GM23338 (cell line): ENCODE data around the gene SYT5. TPM values are rescaled to one million over a fixed set of nuclear protein-coding genes. Genes with fewer than 3 reads are reported as not detected.

Experiments
- ATAC-seq: fragments of 200-7000 bp; cut with Tn5 transposase; 3 replicates; pipeline ENCODE4 v1.9.1; 2020
- DNase-seq: peaks from one replicate; pipeline ENCODE4 v3.0.0-alpha.2; 2015; ENCODE audit warnings: low spot score
- H2AFZ ChIP-seq: fragments of 200-600 bp; sonication (generic); 2 replicates; pipeline ENCODE4 v1.8.0; 2016; ENCODE audit warnings: antibody characterized with exemption, mild to moderate bottlenecking, moderate library complexity
- H3F3A ChIP-seq: fragments of 200-600 bp; sonication (generic); replicated peaks from 2 replicates; pipeline ENCODE4 v1.8.0; 2017; ENCODE audit warnings: antibody characterized with exemption, mixed run types, low read depth
- H3K27ac ChIP-seq: fragments of 200-600 bp; sonication (generic); 2 replicates; pipeline ENCODE4 v1.6.1; 2016; ENCODE audit warnings: low read depth
- H3K27me3 ChIP-seq: fragments of 200-600 bp; sonication (generic); 2 replicates; pipeline ENCODE4 v1.8.0; 2016; ENCODE audit warnings: mild to moderate bottlenecking, mixed run types, moderate library complexity; ENCODE audit not compliant: insufficient read depth
- H3K36me3 ChIP-seq: fragments of 200-600 bp; sonication (generic); 2 replicates; pipeline ENCODE4 v1.8.0; 2016; ENCODE audit warnings: mild to moderate bottlenecking; ENCODE audit not compliant: insufficient read depth
- H3K4me1 ChIP-seq: fragments of 200-600 bp; sonication (generic); 2 replicates; pipeline ENCODE4 v1.8.0; 2016; ENCODE audit warnings: mild to moderate bottlenecking, moderate library complexity; ENCODE audit not compliant: insufficient read depth
- H3K4me2 ChIP-seq: fragments of 200-600 bp; sonication (generic); 2 replicates; pipeline ENCODE4 v1.7.1; 2017; ENCODE audit warnings: mixed run types
- H3K4me3 ChIP-seq: fragments of 200-600 bp; sonication (generic); 2 replicates; pipeline ENCODE4 v1.6.1; 2016; ENCODE audit warnings: mixed run types
- H3K79me2 ChIP-seq: fragments of 200-600 bp; sonication (generic); replicated peaks from 2 replicates; pipeline ENCODE4 v1.8.0; 2017; ENCODE audit warnings: mild to moderate bottlenecking; ENCODE audit not compliant: insufficient read depth
- H3K9me2 ChIP-seq: fragments of 200-600 bp; sonication (generic); 2 replicates; pipeline ENCODE4 v1.8.0; 2017; ENCODE audit not compliant: insufficient read depth
- H4K20me1 ChIP-seq: fragments of 200-600 bp; sonication (generic); replicated peaks from 2 replicates; pipeline ENCODE4 v1.8.0; 2017; ENCODE audit warnings: mild to moderate bottlenecking; ENCODE audit not compliant: insufficient read depth
- H3K27ac Mint-ChIP-seq: 2 replicates; pipeline ENCODE4 v1.8.0; 2020; ENCODE audit warnings: inconsistent platforms, mild to moderate bottlenecking, moderate library complexity, mixed read lengths
- H3K27me3 Mint-ChIP-seq: 3 replicates; pipeline ENCODE4 v1.8.0; 2022; ENCODE audit warnings: low read depth, mild to moderate bottlenecking, moderate library complexity, mixed read lengths, inconsistent platforms; ENCODE audit not compliant: insufficient read depth, poor library complexity
- H3K36me3 Mint-ChIP-seq: 3 replicates; pipeline ENCODE4 v1.8.0; 2021; ENCODE audit warnings: low read depth, mild to moderate bottlenecking, inconsistent platforms, moderate library complexity, mixed read lengths
- H3K4me1 Mint-ChIP-seq: 3 replicates; pipeline ENCODE4 v1.8.0; 2020; ENCODE audit warnings: mild to moderate bottlenecking, inconsistent platforms, mixed read lengths
- H3K4me3 Mint-ChIP-seq: 3 replicates; pipeline ENCODE4 v1.8.0; 2021; ENCODE audit warnings: moderate library complexity, mild to moderate bottlenecking, inconsistent platforms, mixed read lengths
- H3K9me3 Mint-ChIP-seq: 3 replicates; pipeline ENCODE4 v1.8.0; 2020; ENCODE audit warnings: moderate library complexity, mild to moderate bottlenecking, inconsistent platforms, mixed read lengths
- CREB1 ChIP-seq: fragments of 250-450 bp; sonication (Bioruptor Pico); IDR thresholded peaks from 2 replicates; pipeline ENCODE4 v1.5.0; 2020; ENCODE audit warnings: low read depth, mild to moderate bottlenecking, moderate library complexity
- EZH2 ChIP-seq: fragments of 200-600 bp; sonication (generic); IDR thresholded peaks from one replicate; pipeline ENCODE4 v1.8.0; 2017; ENCODE audit warnings: antibody characterized with exemption, mild to moderate bottlenecking, low read depth; ENCODE audit not compliant: unreplicated experiment
- EZH2phosphoT487 ChIP-seq: fragments of 200-600 bp; sonication (generic); IDR thresholded peaks from one replicate; pipeline ENCODE4 v1.8.1; 2018; ENCODE audit warnings: antibody characterized with exemption; ENCODE audit not compliant: unreplicated experiment
- JUNB ChIP-seq: IDR thresholded peaks from one replicate; pipeline ENCODE4 v1.6.1; 2016; ENCODE audit warnings: antibody characterized with exemption; ENCODE audit not compliant: unreplicated experiment
- NANOG ChIP-seq: IDR thresholded peaks from 2 replicates; pipeline ENCODE4 v1.6.1; 2016; ENCODE audit warnings: antibody characterized with exemption, borderline replicate concordance
- POLR2AphosphoS5 ChIP-seq: IDR thresholded peaks from 2 replicates; pipeline ENCODE4 v1.6.1; 2016; ENCODE audit warnings: antibody characterized with exemption, low read depth
- STAT1 ChIP-seq: IDR thresholded peaks from one replicate; pipeline ENCODE4 v1.6.1; 2016; ENCODE audit warnings: antibody characterized with exemption; ENCODE audit not compliant: unreplicated experiment
- ZNF114 ChIP-seq: fragments of 250-450 bp; sonication (Bioruptor Pico); IDR thresholded peaks from 2 replicates; pipeline ENCODE4 v1.5.0; 2020; ENCODE audit warnings: mild to moderate bottlenecking, moderate library complexity
- ZNF331 ChIP-seq: fragments of 250-450 bp; sonication (Bioruptor Pico); IDR thresholded peaks from 2 replicates; pipeline ENCODE4 v1.5.0; 2020; ENCODE audit warnings: low read depth, mild to moderate bottlenecking, moderate library complexity
- polyA plus RNA-seq: library from polyadenylated mRNA; unstranded; fragments of >200 nt; fragmentation: Nextera tagmentation; extraction: Ambion mirVana; gene quantifications from 2 replicates; pipeline ENCODE4 v1.2.1, GENCODE V29; 2016
- total RNA-seq: library from RNA; depleted of rRNA; stranded (reverse); fragments of >200 nt; shearing (Covaris generic); gene quantifications from 2 replicates; pipeline ENCODE4 v1.2.3, GENCODE V29; 2014
- TF ChIP-seq, protein P1 (sequence below): IDR thresholded peaks from one replicate; pipeline ENCODE4 v1.6.1; 2018; ENCODE audit warnings: antibody characterized with exemption; ENCODE audit not compliant: unreplicated experiment
- TF ChIP-seq, protein P2 (sequence below), 2 experiments: fragments of 200-600 bp in 1 of 2; sonication (generic) in 1 of 2; conservative IDR thresholded peaks; 2 replicates each; pipeline versions ENCODE4 v1.5.1 to v1.6.1; 2016 to 2017; ENCODE audit warnings: antibody characterized with exemption in 2 of 2, low read depth in 2 of 2, mild to moderate bottlenecking in 2 of 2, moderate library complexity in 1 of 2
- TF ChIP-seq, protein P3 (sequence below): fragments of 250-450 bp; sonication (Bioruptor Pico); IDR thresholded peaks from 2 replicates; pipeline ENCODE4 v1.5.0; 2020; ENCODE audit warnings: mild to moderate bottlenecking, moderate library complexity
- TF ChIP-seq, protein P4 (sequence below): IDR thresholded peaks from 2 replicates; pipeline ENCODE4 v1.6.1; 2016; ENCODE audit warnings: antibody characterized with exemption

Gene SYT5
- total and polyA plus RNA-seq, 2 experiments from 2014 or later = 2.1 to 4.7 TPM

DNA sequence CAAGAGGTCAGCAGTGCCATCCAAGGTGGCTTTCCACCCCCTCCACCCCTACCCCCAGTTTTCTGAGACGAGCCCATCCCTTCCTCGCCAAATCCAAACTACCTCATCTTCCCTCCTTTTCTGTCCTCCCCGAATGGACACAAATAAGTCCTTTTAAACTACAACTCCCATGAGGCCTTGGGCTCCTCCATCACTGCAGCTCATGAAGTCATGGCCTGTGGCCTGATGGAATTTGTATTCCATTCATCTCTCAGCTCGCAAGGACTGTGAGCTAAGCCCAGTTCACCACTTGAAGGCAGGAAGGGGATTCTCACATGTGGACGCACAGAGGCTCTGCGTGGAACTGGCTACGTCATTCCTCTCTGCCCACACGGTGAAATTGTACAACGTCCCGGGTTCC lies 16.7 kb upstream of the SYT5 start:
- Mint-ChIP-seq H3K27me3 (peaks cover 12% of the 10 kb centered on the region), H3K9me3 (no peaks in the 10 kb centered on the region), H3K27ac (no peak overlapping the region), H3K36me3 (no peaks in the 10 kb centered on the region; the same call in 2 of the 3 replicates), H3K4me1 (no peaks in the 10 kb centered on the region), H3K4me3 (no peak overlapping the region)
- no peaks in the 10 kb centered on the region for H3K27me3 ChIP-seq
- DNase-seq (peak; percentile 67), ATAC-seq (peak; percentile 80)
- TF ChIP-seq, protein P1, sequence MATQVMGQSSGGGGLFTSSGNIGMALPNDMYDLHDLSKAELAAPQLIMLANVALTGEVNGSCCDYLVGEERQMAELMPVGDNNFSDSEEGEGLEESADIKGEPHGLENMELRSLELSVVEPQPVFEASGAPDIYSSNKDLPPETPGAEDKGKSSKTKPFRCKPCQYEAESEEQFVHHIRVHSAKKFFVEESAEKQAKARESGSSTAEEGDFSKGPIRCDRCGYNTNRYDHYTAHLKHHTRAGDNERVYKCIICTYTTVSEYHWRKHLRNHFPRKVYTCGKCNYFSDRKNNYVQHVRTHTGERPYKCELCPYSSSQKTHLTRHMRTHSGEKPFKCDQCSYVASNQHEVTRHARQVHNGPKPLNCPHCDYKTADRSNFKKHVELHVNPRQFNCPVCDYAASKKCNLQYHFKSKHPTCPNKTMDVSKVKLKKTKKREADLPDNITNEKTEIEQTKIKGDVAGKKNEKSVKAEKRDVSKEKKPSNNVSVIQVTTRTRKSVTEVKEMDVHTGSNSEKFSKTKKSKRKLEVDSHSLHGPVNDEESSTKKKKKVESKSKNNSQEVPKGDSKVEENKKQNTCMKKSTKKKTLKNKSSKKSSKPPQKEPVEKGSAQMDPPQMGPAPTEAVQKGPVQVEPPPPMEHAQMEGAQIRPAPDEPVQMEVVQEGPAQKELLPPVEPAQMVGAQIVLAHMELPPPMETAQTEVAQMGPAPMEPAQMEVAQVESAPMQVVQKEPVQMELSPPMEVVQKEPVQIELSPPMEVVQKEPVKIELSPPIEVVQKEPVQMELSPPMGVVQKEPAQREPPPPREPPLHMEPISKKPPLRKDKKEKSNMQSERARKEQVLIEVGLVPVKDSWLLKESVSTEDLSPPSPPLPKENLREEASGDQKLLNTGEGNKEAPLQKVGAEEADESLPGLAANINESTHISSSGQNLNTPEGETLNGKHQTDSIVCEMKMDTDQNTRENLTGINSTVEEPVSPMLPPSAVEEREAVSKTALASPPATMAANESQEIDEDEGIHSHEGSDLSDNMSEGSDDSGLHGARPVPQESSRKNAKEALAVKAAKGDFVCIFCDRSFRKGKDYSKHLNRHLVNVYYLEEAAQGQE = no peak
- TF ChIP-seq STAT1 (no peak), EZH2phosphoT487 (no peak), EZH2 (no peak), JUNB (no peak), NANOG (no peak), ZNF114 (CRISPR knock-in tag) (no peak), CREB1 (CRISPR knock-in tag) (0 out of 2 replicates have a peak, but pooled peaks have one; percentile 22), ZNF331 (CRISPR knock-in tag) (no peak), POLR2AphosphoS5 (no peak)
- TF ChIP-seq, protein P2, sequence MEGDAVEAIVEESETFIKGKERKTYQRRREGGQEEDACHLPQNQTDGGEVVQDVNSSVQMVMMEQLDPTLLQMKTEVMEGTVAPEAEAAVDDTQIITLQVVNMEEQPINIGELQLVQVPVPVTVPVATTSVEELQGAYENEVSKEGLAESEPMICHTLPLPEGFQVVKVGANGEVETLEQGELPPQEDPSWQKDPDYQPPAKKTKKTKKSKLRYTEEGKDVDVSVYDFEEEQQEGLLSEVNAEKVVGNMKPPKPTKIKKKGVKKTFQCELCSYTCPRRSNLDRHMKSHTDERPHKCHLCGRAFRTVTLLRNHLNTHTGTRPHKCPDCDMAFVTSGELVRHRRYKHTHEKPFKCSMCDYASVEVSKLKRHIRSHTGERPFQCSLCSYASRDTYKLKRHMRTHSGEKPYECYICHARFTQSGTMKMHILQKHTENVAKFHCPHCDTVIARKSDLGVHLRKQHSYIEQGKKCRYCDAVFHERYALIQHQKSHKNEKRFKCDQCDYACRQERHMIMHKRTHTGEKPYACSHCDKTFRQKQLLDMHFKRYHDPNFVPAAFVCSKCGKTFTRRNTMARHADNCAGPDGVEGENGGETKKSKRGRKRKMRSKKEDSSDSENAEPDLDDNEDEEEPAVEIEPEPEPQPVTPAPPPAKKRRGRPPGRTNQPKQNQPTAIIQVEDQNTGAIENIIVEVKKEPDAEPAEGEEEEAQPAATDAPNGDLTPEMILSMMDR (conservative IDR thresholded peaks at IDR 0.05; ENCODE audit: low read depth in 2 of 2) = no peak
- TF ChIP-seq, protein P3, sequence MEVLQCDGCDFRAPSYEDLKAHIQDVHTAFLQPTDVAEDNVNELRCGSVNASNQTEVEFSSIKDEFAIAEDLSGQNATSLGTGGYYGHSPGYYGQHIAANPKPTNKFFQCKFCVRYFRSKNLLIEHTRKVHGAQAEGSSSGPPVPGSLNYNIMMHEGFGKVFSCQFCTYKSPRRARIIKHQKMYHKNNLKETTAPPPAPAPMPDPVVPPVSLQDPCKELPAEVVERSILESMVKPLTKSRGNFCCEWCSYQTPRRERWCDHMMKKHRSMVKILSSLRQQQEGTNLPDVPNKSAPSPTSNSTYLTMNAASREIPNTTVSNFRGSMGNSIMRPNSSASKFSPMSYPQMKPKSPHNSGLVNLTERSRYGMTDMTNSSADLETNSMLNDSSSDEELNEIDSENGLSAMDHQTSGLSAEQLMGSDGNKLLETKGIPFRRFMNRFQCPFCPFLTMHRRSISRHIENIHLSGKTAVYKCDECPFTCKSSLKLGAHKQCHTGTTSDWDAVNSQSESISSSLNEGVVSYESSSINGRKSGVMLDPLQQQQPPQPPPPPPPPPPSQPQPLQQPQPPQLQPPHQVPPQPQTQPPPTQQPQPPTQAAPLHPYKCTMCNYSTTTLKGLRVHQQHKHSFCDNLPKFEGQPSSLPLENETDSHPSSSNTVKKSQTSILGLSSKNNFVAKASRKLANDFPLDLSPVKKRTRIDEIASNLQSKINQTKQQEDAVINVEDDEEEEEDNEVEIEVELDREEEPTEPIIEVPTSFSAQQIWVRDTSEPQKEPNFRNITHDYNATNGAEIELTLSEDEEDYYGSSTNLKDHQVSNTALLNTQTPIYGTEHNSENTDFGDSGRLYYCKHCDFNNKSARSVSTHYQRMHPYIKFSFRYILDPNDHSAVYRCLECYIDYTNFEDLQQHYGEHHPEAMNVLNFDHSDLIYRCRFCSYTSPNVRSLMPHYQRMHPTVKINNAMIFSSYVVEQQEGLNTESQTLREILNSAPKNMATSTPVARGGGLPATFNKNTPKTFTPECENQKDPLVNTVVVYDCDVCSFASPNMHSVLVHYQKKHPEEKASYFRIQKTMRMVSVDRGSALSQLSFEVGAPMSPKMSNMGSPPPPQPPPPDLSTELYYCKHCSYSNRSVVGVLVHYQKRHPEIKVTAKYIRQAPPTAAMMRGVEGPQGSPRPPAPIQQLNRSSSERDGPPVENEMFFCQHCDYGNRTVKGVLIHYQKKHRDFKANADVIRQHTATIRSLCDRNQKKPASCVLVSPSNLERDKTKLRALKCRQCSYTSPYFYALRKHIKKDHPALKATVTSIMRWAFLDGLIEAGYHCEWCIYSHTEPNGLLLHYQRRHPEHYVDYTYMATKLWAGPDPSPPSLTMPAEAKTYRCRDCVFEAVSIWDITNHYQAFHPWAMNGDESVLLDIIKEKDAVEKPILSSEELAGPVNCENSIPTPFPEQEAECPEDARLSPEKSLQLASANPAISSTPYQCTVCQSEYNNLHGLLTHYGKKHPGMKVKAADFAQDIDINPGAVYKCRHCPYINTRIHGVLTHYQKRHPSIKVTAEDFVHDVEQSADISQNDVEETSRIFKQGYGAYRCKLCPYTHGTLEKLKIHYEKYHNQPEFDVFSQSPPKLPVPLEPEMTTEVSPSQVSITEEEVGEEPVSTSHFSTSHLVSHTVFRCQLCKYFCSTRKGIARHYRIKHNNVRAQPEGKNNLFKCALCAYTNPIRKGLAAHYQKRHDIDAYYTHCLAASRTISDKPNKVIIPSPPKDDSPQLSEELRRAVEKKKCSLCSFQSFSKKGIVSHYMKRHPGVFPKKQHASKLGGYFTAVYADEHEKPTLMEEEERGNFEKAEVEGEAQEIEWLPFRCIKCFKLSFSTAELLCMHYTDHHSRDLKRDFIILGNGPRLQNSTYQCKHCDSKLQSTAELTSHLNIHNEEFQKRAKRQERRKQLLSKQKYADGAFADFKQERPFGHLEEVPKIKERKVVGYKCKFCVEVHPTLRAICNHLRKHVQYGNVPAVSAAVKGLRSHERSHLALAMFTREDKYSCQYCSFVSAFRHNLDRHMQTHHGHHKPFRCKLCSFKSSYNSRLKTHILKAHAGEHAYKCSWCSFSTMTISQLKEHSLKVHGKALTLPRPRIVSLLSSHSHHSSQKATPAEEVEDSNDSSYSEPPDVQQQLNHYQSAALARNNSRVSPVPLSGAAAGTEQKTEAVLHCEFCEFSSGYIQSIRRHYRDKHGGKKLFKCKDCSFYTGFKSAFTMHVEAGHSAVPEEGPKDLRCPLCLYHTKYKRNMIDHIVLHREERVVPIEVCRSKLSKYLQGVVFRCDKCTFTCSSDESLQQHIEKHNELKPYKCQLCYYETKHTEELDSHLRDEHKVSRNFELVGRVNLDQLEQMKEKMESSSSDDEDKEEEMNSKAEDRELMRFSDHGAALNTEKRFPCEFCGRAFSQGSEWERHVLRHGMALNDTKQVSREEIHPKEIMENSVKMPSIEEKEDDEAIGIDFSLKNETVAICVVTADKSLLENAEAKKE = no peak
- TF ChIP-seq, protein P4, sequence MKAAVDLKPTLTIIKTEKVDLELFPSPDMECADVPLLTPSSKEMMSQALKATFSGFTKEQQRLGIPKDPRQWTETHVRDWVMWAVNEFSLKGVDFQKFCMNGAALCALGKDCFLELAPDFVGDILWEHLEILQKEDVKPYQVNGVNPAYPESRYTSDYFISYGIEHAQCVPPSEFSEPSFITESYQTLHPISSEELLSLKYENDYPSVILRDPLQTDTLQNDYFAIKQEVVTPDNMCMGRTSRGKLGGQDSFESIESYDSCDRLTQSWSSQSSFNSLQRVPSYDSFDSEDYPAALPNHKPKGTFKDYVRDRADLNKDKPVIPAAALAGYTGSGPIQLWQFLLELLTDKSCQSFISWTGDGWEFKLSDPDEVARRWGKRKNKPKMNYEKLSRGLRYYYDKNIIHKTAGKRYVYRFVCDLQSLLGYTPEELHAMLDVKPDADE = peak; percentile 86
- no peak overlapping the region for H3K27ac ChIP-seq
- no peaks in the 10 kb centered on the region for H3K36me3 ChIP-seq
- peak overlapping the region; percentile 72; the same call in 1 of the 2 replicates for H2AFZ ChIP-seq
- no peak overlapping the region for H3K4me2 ChIP-seq
- H3K4me3 ChIP-seq = no peak overlapping the region
- no peaks in the 10 kb centered on the region for H3K4me1 ChIP-seq
- no peaks in the 10 kb centered on the region for H3F3A ChIP-seq
- H3K9me2 ChIP-seq = peaks cover 7% of the 10 kb centered on the region; the same call in 1 of the 2 replicates
- H4K20me1 ChIP-seq = no peaks in the 10 kb centered on the region
- no peaks in the 10 kb centered on the region for H3K79me2 ChIP-seq
